Upper lobe of left lung (tissue), 4 donors: ENCODE measurements around the gene HBA1.
"Not testable (repeated sequence)": the region's sequence is repeated elsewhere in the genome, so short reads cannot be mapped to it uniquely, and the experiment has no call there.

Experiments used
- CTCF ChIP-seq, 6 experiments: fragments of 450-650 bp in 4 of 6; fragments of 200-600 bp in 2 of 6; sonication (generic) in 2 of 6; IDR thresholded peaks; one replicate each; pipeline ENCODE4 v1.5.1; 2016 to 2019; ENCODE audit warnings: antibody characterized with exemption in 6 of 6
- EP300 ChIP-seq, 4 donors: sonication (generic); formaldehyde crosslinking; IDR thresholded peaks; one replicate each; pipeline ENCODE4 v1.5.1; 2017; ENCODE audit warnings: antibody characterized with exemption in 4 of 4, control low read depth in 2 of 4
- POLR2A ChIP-seq, 4 donors: fragments of 450-650 bp; IDR thresholded peaks; one replicate each; pipeline ENCODE4 v1.5.1; 2016 to 2017; ENCODE audit warnings: antibody characterized with exemption in 4 of 4, mild to moderate bottlenecking in 2 of 4
- POLR2AphosphoS5 ChIP-seq, 2 donors: sonication (generic); formaldehyde crosslinking; IDR thresholded peaks; one replicate each; pipeline ENCODE4 v1.5.1; 2017; ENCODE audit warnings: antibody characterized with exemption in 2 of 2

- not testable (repeated sequence) for TF ChIP-seq CTCF, POLR2A, EP300, POLR2AphosphoS5 (IDR thresholded peaks at IDR 0.05)
Measured at GRCh38 chr16:153129-153521, 23.4 kb upstream of the HBA1 start.
